Measurements from ENCODE around the gene CHCHD6.
A peak's percentile ranks its signal among the peaks of the same experiment; 100 is the strongest.

Gene CHCHD6

GRCh38 chr3:126911162-126912026 is 207.4 kb downstream of the CHCHD6 start:
- H3K27ac Mint-ChIP-seq = peak overlapping the region; percentile 89
- H3K4me3 Mint-ChIP-seq = peak overlapping the region; percentile 61
- H3K9me3 Mint-ChIP-seq = no peaks in the 10 kb centered on the region
- peak; percentile 70 for DNase-seq
- H3K36me3 Mint-ChIP-seq (ENCODE audit: low read depth) = peaks cover 37% of the 10 kb centered on the region
- H3K4me1 Mint-ChIP-seq (ENCODE audit: low read depth) = peaks cover 47% of the 10 kb centered on the region
- no peaks in the 10 kb centered on the region for H3K27me3 Mint-ChIP-seq

DNA sequence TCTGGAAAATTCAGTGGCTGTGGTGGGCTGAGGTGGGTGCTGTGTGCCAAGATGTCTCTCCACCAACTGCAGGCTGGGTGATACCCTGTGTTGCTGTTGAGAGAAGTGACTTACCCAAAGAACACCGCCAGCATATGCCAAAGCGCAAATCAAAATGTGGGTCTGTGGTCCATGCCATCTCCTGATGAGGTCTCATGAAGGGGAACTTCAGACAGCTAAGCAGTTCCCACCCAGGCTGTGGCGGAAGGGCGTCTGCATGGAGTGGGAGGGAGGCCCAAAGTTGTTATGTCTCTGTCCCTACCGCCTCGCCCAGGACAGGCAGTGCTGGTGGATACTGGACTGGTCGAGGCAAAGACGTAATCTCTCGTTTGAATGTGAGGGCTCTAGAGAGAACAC is 208.0 kb downstream of the CHCHD6 start:
- H3K9me3 Mint-ChIP-seq = no peaks in the 10 kb centered on the region
- peaks cover 47% of the 10 kb centered on the region for H3K4me1 Mint-ChIP-seq (ENCODE audit: low read depth)
- peaks cover 42% of the 10 kb centered on the region for H3K36me3 Mint-ChIP-seq (ENCODE audit: low read depth)
- peak overlapping the region; percentile 89 for H3K27ac Mint-ChIP-seq
- peak overlapping the region; percentile 61 for H3K4me3 Mint-ChIP-seq
- no peak for DNase-seq
- H3K27me3 Mint-ChIP-seq = no peaks in the 10 kb centered on the region

GRCh38 chr3:126912491-126913195 is 208.6 kb downstream of the CHCHD6 start:
- Mint-ChIP-seq H3K27ac (peak overlapping the region; percentile 89), H3K4me3 (peak overlapping the region; percentile 61), H3K4me1 (ENCODE audit: low read depth) (peaks cover 47% of the 10 kb centered on the region), H3K9me3 (no peaks in the 10 kb centered on the region), H3K27me3 (no peaks in the 10 kb centered on the region), H3K36me3 (ENCODE audit: low read depth) (peaks cover 48% of the 10 kb centered on the region)
- DNase-seq = no peak

GRCh38 chr3:126913524-126913923 is 209.5 kb downstream of the CHCHD6 start:
- H3K36me3 Mint-ChIP-seq (ENCODE audit: low read depth) = peaks cover 52% of the 10 kb centered on the region
- no peak overlapping the region for H3K27ac Mint-ChIP-seq
- H3K9me3 Mint-ChIP-seq = no peaks in the 10 kb centered on the region
- no peaks in the 10 kb centered on the region for H3K27me3 Mint-ChIP-seq
- no peak overlapping the region for H3K4me3 Mint-ChIP-seq
- no peak for DNase-seq
- peaks cover 43% of the 10 kb centered on the region for H3K4me1 Mint-ChIP-seq (ENCODE audit: low read depth)

DNA sequence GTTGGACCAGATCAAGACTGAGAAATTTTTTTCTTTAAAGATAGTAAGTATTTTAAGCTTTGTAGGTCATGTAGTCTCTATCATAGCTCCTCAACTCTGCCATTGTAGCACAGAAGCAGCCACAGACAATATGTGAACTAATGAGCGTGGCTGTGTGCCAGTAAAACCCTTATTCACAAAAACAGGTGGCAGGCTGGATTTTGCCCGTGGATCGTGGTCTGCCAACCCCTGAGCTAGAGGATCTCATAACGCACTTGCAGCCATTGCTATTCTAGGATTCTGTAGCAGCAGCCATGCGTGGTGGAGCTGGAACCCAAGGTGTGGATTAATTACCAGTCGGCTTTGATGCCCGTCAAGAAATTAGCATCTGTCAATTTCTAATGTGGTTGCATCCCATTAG is 210.2 kb downstream of the CHCHD6 start:
- Mint-ChIP-seq H3K27ac (no peak overlapping the region), H3K36me3 (ENCODE audit: low read depth) (peaks cover 52% of the 10 kb centered on the region), H3K9me3 (no peaks in the 10 kb centered on the region), H3K4me1 (ENCODE audit: low read depth) (peaks cover 38% of the 10 kb centered on the region), H3K27me3 (no peaks in the 10 kb centered on the region), H3K4me3 (no peak overlapping the region)
- no peak for DNase-seq

- H3K27me3 Mint-ChIP-seq = no peaks in the 10 kb centered on the region
- no peak for DNase-seq
- no peak overlapping the region for H3K4me3 Mint-ChIP-seq
- no peak overlapping the region for H3K27ac Mint-ChIP-seq
- peaks cover 33% of the 10 kb centered on the region for H3K4me1 Mint-ChIP-seq (ENCODE audit: low read depth)
- peaks cover 50% of the 10 kb centered on the region for H3K36me3 Mint-ChIP-seq (ENCODE audit: low read depth)
- H3K9me3 Mint-ChIP-seq = peaks cover 2% of the 10 kb centered on the region
These were observed 211.0 kb downstream of the CHCHD6 start for GRCh38 chr3:126915015-126915414.

DNA sequence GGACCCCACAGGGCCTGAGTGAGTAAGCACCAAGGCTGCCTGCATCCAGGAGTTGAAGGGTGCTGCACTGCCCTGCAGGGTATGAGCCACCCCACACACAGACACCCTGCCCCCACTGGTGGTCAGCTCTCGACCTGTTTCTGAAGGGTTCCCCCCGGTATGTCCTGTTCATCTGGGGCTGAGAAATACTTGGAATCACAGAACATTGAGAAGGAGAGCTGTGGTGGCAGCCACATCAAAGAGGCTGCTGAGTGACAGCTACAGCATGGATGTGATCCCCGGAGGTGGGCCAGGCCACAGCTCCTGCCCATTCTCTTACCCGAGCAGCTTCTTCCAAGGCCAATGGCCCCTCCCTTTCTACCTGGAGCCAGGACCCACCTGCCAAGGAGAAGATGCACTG is 212.5 kb downstream of the CHCHD6 start:
- peaks cover 50% of the 10 kb centered on the region for H3K36me3 Mint-ChIP-seq (ENCODE audit: low read depth)
- no peak overlapping the region for H3K27ac Mint-ChIP-seq
- peaks cover 18% of the 10 kb centered on the region for H3K4me1 Mint-ChIP-seq (ENCODE audit: low read depth)
- peaks cover 2% of the 10 kb centered on the region for H3K9me3 Mint-ChIP-seq
- no peak overlapping the region for H3K4me3 Mint-ChIP-seq
- H3K27me3 Mint-ChIP-seq = no peaks in the 10 kb centered on the region
- DNase-seq = no peak

DNA sequence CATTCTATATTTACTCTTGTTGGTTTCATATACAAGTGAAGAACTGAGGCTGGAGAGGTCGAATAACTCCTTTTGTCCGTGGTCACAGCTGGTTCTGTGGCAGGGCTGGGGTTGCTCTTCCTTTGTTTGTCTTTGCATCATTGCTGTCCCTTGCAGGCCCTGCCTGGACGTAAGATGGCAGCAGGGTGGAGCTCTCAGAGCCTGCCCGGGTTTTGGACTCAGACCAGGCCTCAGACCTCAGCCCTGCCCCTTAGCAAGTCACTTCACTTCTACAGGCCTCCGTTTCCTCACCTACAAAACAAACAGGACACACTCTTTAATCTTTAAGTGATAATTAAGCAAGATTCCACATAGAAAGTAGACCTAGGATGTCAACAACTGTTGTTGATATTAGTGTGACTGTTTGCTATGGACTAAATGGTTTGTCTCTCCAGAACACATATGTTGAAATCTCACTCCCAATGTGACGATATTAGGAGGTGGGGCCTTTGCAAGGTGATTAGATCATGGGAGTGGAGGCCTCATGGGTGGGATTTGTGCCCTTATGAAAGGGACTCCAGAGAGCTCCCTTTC is 213.3 kb downstream of the CHCHD6 start:
- Mint-ChIP-seq H3K4me1 (ENCODE audit: low read depth) (peaks cover 10% of the 10 kb centered on the region), H3K36me3 (ENCODE audit: low read depth) (peaks cover 50% of the 10 kb centered on the region), H3K9me3 (peaks cover 2% of the 10 kb centered on the region), H3K4me3 (no peak overlapping the region), H3K27me3 (no peaks in the 10 kb centered on the region), H3K27ac (no peak overlapping the region)
- DNase-seq = no peak

DNA sequence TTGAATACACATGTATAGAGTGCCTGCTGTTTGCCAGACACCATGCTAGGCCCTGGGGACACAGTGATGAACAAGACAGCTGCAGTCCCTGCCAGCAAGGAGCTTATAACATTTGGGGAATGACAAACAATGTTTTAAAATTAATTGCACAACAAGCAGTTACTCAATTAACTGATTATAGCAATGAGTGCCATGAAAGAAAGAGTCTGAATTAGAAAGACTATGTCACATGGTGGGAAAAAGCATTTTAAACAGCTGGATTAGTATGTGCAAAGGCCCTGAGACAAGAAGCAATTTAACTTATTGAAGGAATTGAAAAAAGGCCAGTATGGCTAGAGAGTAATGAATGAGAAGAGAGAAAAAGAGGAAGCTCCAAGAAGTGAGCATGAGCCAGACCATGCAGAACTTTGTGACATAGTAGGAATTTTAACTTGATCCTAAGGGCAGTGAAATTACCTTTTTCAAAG is 214.3 kb downstream of the CHCHD6 start:
- Mint-ChIP-seq H3K27me3 (no peaks in the 10 kb centered on the region), H3K36me3 (ENCODE audit: low read depth) (peaks cover 50% of the 10 kb centered on the region), H3K27ac (no peak overlapping the region), H3K4me1 (ENCODE audit: low read depth) (peaks cover 6% of the 10 kb centered on the region), H3K9me3 (peaks cover 2% of the 10 kb centered on the region), H3K4me3 (no peak overlapping the region)
- no peak for DNase-seq

GRCh38 chr3:126921085-126921824 is 217.2 kb downstream of the CHCHD6 start:
- no peaks in the 10 kb centered on the region for H3K27me3 Mint-ChIP-seq
- DNase-seq = no peak
- no peak overlapping the region for H3K27ac Mint-ChIP-seq
- peaks cover 2% of the 10 kb centered on the region for H3K9me3 Mint-ChIP-seq
- peaks cover 32% of the 10 kb centered on the region for H3K36me3 Mint-ChIP-seq (ENCODE audit: low read depth)
- H3K4me1 Mint-ChIP-seq (ENCODE audit: low read depth) = no peaks in the 10 kb centered on the region
- H3K4me3 Mint-ChIP-seq = no peak overlapping the region

- Mint-ChIP-seq H3K4me1 (ENCODE audit: low read depth) (no peaks in the 10 kb centered on the region), H3K27me3 (no peaks in the 10 kb centered on the region), H3K27ac (no peak overlapping the region), H3K4me3 (no peak overlapping the region), H3K36me3 (ENCODE audit: low read depth) (peaks cover 29% of the 10 kb centered on the region), H3K9me3 (peaks cover 2% of the 10 kb centered on the region)
- no peak for DNase-seq
These were observed 218.4 kb downstream of the CHCHD6 start for GRCh38 chr3:126922466-126922865.

DNA sequence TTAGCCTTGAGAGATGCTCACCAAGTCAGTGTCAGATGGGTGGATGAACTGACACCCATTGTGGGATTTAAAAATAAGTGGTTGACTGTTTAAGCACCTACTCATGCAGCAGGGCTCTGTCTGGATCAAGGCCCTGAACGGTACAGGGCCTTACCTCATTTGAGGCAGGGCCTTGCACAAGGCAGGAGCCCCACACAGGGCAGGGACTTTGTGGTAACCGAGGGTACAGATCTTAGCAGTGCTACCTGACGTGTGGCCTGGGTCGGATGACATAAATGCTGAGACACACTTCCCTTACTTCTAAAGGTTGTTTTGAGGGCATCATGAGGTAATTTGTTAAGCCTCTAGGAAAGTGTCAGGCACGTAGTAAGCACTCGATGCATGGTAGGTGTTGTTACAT is 219.4 kb downstream of the CHCHD6 start:
- peaks cover 25% of the 10 kb centered on the region for H3K36me3 Mint-ChIP-seq (ENCODE audit: low read depth)
- DNase-seq = no peak
- H3K27ac Mint-ChIP-seq = no peak overlapping the region
- no peak overlapping the region for H3K4me3 Mint-ChIP-seq
- no peaks in the 10 kb centered on the region for H3K4me1 Mint-ChIP-seq (ENCODE audit: low read depth)
- no peaks in the 10 kb centered on the region for H3K27me3 Mint-ChIP-seq
- H3K9me3 Mint-ChIP-seq = peaks cover 2% of the 10 kb centered on the region

- peaks cover 21% of the 10 kb centered on the region for H3K36me3 Mint-ChIP-seq (ENCODE audit: low read depth)
- H3K4me1 Mint-ChIP-seq (ENCODE audit: low read depth) = no peaks in the 10 kb centered on the region
- H3K27me3 Mint-ChIP-seq = no peaks in the 10 kb centered on the region
- H3K27ac Mint-ChIP-seq = no peak overlapping the region
- peaks cover 2% of the 10 kb centered on the region for H3K9me3 Mint-ChIP-seq
- DNase-seq = no peak
- no peak overlapping the region for H3K4me3 Mint-ChIP-seq
These were observed 219.9 kb downstream of the CHCHD6 start for GRCh38 chr3:126923895-126924294.

DNA sequence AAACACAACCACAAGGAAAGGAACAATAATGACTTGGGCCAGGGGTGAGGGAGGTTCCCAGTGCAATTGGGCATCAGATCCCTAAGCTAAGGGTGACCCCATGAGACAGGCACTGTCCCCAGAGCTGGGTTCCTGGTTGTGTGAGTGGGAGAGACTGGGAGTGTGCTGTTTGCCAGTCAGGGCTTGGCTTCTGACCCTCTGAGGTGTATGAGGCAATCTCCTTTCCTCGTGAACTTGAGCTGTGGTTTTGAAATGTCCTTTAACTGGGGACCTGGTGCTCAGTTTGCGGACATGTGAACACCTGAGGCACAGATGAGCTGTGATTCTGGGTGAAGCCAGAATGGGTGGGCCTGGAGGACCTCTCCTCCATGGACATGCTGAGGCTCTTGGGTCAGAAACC is 220.4 kb downstream of the CHCHD6 start:
- no peak for DNase-seq
- Mint-ChIP-seq H3K27me3 (no peaks in the 10 kb centered on the region), H3K27ac (no peak overlapping the region), H3K36me3 (ENCODE audit: low read depth) (peaks cover 21% of the 10 kb centered on the region), H3K4me3 (no peak overlapping the region), H3K9me3 (peaks cover 2% of the 10 kb centered on the region), H3K4me1 (ENCODE audit: low read depth) (no peaks in the 10 kb centered on the region)

Measured in activated T-cell treated with anti-CD3 and anti-CD28 coated beads, Interleukin-2, amount 50 U/mL, for 24 hours (primary cell).